Breast epithelium (tissue), 3 donors: ENCODE data around the gene NYAP2.

ENCODE experiments used
- CTCF ChIP-seq, 3 donors: fragments of 450-650 bp; IDR thresholded peaks; one replicate each; pipeline ENCODE4 v1.5.1; 2016 to 2017; ENCODE audit warnings: antibody characterized with exemption in 3 of 3, mild to moderate bottlenecking in 3 of 3, moderate library complexity in 3 of 3
- POLR2A ChIP-seq: fragments of 450-650 bp; IDR thresholded peaks from one replicate; pipeline ENCODE4 v1.6.1; 2016; ENCODE audit warnings: antibody characterized with exemption, mild to moderate bottlenecking, moderate library complexity
- POLR2AphosphoS5 ChIP-seq, 3 donors: sonication (generic); formaldehyde crosslinking; IDR thresholded peaks; one replicate each; pipeline ENCODE4 v1.6.1; 2017; ENCODE audit warnings: antibody characterized with exemption in 3 of 3

DNA sequence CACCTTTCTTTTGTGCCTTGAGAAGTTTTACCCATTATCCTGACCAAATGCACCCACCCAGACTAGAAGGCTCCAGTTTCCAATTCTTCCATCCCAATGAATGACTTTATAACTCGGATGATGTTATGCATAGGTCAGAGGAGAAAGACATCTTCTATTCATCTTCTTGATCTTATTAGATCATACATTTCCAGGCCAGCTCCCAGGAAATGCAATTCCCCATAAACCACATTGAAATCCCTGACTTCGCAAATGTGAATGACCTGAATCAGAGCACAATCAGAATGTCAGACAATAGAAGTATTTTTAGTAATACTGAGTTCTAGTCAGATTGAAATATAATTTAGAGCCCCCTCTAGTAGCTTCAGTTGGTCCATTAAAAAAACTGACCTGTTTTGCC is 62.9 kb downstream of the NYAP2 start:
- no peak for TF ChIP-seq CTCF (IDR thresholded peaks at IDR 0.05)
- no peak for TF ChIP-seq POLR2AphosphoS5 (IDR thresholded peaks at IDR 0.05)
- no peak for TF ChIP-seq POLR2A
